ENCODE results near the gene COMMD9.

The COMMD9 gene

DNA sequence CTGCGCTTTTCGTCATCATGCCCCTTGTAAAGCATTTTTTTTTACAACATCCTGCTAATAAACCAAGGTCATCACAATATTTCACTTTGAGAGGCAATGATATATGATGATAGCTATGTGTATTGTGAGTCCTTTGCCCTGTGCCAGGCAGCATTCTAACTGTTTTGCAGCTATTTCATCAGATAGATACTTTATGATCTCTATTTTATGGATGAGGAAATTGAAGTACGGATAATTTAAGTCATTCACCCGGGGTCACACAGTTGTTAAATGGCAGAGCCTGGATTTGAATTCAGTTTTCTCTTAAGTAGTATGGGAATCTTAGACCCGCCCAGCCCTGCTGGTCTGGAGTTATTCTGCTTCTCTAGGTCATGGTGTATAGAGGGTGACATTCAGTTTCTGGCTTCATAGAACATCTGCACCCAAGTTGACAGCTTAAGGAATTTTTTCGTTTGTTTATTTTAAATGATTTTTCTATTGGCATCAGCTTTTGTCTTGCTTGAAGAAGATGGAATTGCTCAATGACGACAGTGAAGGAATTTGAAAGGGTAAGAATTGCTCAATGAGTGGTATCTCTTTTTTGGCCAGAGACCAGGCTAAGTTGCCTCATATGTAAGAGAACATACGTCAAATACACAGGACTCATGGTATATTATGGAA lies 7.8 kb upstream of the COMMD9 start:
- no peak for DNase-seq (ENCODE audit: low spot score)

DNA sequence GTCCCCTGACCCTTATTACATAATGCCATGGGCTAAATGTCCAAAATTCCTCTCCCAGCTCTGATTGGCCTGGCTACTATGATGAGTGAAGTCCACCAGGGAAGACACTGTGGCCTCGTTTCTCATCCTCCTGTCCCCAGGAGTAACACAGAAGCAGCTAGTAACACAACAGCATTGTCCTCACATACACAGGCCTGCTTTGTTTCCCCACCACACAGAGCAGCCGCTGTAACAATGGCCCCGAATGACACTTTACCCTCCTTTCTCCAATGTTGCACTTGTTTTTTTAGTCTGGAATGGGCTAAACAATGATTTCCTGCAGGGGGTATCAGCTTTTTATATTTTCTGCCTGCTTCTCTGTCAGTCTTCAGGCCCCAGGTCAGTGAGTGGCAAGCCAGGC lies 6.7 kb upstream of the COMMD9 start, which contains the start of gene PRR5L:
Gene PRR5L, plus strand, starts transcription at position 363 of the 400 bp plus-strand sequence. CDS start 104,834 bp downstream, outside the sequence.
- no peak for DNase-seq (ENCODE audit: low spot score)

DNA sequence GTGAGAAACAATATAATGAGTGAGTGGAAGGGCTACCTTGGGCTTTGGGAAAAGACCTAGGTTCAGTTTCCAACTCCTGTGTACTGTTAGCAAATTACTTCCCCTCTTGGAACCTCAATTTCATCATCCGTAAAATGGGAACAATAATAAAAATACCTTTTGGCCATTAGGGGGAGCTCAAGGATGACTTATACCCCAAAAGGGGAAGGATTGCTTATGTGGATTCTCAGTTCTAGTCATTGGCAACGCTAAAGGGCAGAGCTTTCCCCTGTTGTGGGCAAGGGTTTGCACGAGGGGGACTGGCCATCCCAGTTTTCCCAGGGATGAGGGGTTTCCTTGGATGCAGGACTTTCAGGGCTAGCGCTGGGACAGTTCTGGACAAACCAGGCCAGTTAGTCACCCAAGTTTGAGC lies 3.1 kb upstream of the COMMD9 start:
- peak; percentile 81 for DNase-seq (ENCODE audit: low spot score)

DNA sequence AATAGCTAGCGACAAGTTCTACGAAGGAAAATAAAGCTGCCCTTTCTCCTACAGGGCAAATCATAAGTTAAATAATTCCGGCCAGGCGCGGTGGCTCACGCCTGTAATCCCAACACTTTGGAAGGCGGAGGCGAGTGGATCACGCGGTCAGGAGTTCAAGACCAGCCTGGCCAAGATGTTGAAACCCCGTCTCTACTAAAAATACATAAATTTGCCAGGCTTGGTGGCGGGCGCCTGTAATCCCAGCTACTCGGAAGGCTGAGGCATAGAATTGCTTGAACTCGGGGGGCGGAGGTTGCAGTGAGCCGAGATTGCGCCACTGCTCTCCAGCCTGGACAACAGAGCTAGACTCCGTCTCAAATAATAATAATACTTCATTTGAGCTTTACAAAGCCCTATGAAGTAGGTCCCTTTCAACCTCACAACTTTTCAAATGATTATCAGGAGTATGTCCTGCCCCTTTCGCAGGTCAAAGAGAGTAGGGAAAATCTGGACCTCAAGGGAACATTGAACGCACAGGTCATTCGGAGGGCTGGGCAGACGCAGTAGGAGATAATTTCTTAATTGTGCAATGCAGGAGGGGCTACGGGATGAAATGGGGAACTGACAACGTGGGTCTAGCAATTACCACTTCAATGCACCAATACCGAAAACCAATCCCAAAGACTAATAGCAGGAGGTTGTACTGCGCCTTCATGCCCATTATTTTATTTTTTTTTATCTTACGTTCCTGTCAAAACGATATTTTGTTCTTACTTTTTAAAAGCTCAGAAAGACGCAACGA lies 590 bp downstream of the COMMD9 start:
- DNase-seq (ENCODE audit: low spot score): no peak

DNA sequence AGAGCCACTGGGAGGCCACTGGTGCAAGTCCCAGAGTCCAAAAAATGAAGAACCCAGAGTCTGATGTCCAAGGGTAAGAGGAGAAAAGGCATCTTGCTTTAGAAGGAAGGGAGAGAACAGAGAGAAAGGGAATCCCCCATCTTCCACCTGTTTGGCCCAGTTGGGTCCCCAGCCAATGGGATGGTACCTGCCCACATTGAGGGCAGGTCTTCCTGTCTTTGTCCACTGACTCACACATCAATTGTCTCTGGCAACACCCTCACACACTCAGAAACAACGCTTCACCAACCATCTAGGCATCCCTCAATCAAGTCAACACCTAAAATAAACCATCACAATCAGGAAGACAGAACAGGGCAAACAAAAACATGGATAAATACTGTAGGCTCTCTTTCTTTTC lies 6.3 kb downstream of the COMMD9 start:
- no peak for DNase-seq (ENCODE audit: low spot score)

DNA sequence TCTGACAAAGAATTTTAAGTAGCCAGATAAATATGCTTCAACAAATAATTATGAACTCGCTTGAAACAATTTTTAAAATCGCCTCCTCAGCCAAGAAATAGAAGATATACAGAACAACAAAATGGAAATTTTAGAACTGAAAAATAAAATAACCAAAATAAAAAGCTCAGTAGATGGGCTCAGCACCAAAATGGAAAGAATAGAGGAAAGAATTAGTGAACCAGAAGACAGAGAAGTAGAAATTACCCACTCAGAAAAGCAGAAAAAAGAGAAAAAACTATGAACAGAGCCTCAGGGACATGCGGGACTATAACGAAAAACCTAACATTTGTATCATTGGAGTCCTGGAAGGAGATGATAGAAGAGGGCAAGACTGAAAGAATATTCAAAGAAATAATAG lies 7.4 kb downstream of the COMMD9 start:
- no peak for DNase-seq (ENCODE audit: low spot score)

DNA sequence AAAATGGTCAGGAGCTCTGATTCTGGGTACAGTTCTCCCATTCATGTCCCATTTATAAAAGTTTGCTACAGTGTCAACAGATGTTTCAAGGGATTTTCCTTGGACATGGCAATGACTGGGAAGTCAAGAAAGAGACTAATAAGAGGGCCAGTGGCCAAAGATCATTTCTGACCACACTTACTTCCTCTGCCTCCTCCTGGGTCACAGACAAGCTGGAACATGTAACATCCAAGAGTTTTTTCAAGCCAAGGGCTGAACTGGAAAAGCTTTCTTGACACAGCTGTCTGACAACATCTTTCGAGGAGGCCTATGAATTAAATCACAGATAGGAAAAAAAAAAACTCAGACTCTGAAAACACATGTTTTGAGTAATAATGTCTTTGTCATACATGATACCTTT lies 8.7 kb downstream of the COMMD9 start:
- DNase-seq (ENCODE audit: low spot score): no peak

DNA sequence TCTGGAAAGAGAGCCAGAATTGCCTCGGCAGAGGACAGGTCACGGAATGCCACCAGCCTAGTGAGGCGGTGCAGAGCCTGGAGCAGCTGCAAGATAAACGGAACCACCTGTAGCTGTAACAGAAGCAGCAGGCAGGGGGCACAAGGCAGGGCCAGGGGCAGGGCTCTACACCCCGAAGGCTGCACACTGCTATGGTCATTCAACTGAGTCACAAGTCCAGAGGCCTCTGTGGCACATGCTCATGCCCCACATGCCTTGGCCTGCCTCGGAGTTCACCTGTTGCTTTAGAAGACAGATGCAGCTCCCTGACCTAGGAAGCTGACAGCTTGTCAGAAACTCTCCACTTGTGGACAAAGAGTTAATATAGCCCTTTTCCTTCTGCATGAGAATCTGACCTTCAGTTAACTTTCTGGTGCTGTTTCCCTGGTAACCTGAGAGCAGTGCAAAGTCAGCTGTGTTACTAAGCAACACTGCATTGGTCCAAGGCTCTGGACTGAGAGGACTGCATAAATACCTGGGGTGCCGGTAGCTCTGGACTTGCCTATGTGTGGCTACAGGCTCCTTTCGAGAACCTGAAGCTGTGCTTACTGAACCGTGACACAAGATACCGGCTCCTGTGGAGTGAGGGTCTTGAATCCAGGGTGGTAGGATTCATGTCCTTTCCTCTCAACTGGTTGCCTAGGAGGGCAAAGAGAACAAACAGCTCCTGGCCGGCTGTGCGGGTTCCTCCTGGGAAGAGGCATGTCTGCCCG lies 10.5 kb downstream of the COMMD9 start:
- DNase-seq (ENCODE audit: low spot score): no peak

DNA sequence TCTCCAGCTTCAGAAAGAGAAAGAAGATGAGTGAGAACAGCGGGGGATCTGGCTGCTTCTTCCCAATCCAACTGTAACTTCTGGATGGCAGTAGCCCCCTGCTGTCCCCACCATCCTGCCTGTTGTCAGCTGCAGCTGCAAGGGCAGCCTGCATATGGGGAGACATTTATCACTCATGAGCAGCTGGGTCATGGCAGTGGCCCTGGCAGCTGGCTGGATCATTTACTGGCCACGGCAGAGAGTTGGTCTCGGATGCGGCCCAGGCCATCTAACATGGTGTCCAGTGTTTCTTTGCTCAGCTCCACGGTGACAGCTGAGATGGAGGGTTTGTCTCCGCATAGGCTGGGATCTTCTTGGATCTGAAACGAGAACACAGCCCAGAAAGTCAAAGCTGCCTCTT lies 14.8 kb downstream of the COMMD9 start:
- DNase-seq (ENCODE audit: low spot score): no peak

DNA sequence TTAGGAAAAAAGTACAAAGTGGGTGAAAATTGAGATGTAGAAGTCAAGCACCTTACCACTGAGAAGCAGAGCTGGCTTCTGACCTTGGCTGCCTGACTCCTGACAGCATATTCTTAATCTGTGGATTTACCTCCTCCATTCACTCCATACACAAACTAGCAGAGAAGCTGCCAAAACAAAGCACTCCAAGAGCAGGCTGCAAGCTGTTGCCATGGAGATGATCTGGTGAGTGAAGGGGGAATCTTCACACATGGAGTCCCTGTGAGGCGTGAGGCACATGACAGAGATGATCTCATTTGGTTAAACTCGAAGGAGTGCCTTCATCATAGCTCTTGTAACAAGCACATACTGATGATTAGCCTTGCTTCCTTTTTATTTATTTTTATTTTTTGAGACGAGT lies 16.1 kb downstream of the COMMD9 start:
- no peak for DNase-seq (ENCODE audit: low spot score)

DNA sequence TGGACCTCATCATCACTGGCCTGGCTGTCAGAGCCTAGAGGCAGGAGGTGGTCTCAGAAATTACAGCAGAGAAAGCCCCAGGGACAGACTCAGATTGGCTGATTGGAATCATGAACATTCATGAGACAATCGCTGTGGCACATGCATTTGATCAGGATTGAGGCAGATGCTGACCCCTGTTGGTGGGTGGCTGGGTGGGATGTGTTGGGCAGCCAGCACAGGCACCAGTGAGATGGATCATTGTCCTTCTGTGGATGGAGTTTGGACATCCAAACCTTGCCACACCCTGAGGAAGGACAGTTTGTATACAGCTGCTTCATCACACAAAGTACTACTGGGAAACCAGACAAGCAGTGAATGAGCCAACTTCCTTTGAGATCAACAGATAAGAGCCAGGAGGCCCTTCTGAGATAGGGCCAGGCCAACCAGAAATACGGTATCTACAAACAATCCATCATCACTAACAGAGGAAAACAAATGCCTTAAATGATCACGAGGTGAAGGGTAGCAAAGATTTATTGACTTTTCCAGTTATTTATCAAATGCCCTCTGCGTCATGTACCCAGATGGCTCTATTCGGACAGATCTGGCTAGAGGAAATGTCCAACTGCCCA lies 17.3 kb downstream of the COMMD9 start:
- no peak for DNase-seq (ENCODE audit: low spot score)

DNA sequence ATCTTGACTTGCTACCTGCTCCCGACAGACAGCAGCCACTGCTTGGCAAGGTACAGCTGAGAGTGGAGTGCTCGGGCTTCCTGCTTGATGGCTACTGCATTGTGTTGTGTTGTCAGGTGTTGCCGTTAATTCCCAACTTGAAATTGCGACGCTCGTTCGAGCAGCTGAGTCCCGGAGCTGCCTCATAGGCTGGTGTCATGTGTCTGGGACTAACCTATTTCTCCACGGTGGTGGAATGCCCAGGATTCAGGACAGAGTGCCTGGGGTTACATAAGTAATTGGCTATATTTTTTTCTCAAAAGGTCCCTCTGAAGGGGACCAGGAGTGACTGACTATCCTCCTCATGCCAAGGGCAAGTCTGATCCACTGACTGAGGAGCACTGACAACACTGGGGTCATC lies 18.5 kb downstream of the COMMD9 start:
- DNase-seq (ENCODE audit: low spot score): no peak

DNA sequence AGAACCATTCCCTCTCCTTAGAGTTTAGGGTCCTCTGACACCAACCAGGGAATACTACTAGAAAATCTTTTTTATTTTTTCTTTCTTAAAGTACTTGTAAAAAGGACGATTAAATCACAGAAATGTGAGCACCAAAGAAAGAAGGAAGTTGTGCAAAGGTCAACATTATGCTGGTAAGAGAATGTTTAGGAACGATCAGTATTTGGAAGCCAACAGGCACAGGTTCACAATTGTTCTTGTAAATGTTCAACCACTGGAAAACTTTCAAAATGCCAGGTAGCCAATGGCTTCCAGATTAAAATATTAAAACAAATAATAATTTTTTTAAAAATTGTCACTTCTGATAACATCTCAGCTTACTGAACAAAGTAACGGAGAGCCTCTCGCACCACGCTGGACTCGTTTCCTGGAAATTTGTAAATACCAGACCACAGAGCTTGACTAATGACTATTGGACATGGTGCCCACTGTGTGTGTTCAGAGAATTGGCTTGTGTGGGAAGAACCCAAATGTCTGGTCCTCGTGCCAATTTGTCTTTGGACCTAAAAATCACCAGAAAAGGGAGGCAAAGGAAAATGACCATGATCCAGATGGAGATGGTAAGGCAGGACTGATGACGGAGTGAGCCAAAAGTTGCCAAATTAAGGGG lies 20.8 kb downstream of the COMMD9 start:
- no peak for DNase-seq (ENCODE audit: low spot score)

DNA sequence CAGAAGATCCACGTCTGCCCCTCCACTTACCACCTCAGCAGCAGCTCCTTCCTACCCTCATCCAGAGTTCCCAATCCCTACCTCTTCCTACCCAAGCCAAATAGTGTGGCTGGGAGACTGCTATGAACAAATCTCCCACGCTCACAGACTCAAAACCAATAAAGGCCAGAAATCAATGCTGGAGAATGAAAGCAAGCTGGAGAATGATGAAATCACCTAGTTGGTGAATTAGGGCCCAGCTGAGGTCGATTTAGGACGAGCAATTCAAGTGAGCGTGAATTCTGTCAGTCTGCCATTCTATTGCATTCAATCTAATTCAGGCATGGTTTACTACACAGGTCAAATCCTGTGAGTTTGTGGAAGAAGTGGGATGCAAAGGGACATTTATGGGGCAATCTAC lies 22.5 kb downstream of the COMMD9 start:
- DNase-seq (ENCODE audit: low spot score): no peak

DNA sequence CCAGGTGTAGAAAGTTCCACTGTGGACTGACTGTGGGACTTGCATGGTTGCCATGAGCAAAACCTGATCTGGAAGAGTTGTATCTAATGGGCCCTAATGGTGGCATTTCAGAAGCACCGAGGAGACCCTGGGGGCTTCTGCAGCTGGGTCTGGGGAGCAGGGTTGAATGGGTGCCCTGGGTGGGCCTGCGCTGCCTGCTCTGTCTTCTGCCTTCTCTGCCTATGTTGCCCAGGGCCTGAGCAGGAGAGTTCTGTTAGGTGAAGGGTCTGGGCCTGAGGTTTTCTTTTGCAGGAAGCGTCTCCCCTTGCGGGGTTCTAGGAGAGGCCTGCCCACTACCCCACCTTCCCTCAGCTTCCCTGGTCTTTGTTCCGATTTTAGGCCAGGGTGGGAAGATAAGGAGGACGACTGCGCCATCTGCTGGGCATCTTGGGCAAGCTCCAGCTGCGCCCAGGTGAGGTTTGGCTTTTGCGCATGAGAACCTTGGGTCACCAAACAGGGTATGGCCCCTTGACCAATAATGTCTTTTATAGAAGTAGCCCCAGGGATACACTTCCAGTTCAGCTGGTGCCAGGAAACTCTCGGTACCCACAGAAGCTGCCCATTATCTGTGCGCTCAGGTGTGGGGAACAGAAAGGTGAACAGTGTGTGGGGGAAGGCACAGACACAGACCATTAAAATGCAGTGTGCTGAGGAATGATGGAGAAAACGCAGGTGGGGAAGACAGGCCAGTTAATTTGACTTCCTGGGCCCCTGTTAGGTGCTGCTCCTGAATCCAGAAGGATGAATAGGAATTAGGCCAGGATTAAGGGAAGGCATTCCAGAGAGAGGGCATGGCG lies 23.2 kb downstream of the COMMD9 start:
- peak; percentile 46 for DNase-seq (ENCODE audit: low spot score)

DNA sequence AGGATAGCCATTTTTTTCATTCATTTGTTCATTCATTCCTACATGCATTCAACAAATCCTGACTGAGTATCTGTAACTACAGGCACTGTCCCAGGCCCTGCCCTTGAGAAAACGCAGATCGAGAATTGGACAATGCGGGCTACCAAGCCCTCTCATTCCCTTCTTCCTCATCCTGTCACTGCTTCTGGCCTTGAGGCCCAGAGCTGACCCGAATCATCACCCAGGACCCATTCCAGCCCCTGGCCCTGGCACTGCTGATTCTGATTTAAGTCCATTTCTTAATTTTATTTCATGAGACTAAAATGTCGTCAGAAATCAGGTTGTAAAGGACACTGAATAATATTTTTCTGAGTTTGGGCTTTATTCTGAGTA lies 24.3 kb downstream of the COMMD9 start:
- DNase-seq (ENCODE audit: low spot score): no peak

DNA sequence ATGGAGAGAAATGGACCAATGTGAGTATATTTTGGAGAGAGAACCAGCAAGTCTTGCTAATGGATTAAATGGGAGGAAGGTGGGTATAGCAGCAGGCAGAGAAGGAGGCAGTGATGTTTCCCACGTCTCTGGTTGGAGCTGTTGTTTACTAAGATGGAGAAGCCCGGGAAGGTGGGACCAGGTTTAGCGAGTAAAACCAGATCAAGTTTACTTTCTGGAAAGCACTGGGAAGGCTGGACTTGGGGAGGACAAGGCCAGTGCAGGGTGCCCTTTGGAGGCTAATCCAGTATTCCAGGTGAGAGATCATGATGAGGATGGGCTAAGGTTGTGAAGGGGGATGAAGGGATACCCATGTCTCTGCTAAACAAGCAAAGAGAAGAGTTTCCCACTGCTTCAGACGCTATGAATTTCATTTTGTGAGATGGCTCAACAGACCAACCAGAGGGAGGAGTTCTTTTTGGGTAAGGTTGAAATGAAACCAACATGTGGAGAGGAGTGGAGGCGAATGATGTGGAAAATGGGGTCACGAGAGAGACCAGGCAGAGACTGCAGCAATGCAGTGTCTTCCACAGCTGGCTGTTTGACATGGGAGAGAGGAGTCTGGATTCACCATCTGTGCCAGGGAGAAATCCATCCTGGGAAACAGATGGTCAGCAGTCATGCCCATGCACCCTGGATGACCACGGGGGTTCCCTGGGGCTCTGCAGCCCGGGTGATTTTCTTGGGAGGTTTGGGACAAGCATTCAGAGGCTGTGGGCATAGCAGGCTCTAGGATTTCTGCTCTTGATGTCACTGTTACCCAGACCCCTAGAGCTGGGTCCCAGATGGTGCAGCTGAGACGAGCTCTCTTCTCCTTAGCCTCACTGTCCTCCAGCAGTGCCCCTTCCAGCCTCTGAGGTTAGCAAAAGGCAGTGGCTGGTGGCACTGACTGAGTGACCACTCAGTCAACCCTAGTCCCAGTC lies 24.9 kb downstream of the COMMD9 start:
- DNase-seq (ENCODE audit: low spot score): no peak

DNA sequence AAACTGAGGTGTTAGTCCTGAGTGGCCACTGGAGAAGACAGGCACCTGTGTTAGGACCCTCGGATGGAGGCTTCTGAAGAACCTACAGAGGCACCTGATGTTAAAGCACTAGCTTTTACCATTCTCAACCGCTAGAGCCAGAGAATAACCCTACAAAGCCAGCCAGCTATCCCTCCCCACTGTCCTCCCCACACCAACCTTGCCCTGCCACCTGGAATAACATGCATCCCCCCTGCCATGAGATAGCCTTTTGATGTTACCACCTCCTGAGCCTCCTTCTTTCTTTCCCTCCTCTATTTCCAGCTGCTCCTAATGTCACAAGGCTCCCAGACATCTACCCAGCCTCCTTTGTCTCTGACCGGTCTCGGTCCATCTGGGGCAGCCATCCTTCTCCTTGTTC lies 28.1 kb downstream of the COMMD9 start:
- DNase-seq (ENCODE audit: low spot score): no peak

DNA sequence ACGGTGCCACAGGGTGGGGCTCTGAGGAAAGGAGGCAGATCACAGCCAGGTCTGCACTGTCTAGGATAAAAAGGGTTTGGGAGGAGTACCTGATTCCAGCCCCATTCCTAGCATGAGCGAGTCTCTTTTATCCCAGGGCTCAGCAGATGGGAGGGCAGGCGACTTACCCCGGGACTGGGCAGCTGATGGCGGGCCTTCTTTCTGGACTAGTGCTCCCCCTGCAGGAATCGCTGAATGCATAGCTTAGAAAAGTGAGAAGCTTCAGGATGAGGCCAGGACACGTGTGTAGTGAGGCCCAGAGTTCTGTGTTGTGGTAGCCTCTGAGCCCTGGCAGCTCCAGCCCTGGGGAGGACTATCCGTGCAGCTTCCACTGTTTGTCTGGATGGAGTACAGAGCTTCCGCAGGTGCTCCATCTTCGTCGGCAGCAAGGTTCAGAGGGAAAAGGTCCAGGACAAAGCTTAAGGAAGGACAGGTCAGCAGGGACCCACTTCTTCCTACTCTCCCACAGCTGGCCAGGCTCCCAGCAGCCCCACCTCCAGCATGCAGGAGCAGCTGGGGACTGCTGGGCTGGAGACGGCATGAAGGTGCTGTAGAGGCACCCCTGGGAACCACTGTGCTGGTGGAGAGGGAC lies 30.4 kb downstream of the COMMD9 start:
- DNase-seq (ENCODE audit: low spot score): peak; percentile 27

DNA sequence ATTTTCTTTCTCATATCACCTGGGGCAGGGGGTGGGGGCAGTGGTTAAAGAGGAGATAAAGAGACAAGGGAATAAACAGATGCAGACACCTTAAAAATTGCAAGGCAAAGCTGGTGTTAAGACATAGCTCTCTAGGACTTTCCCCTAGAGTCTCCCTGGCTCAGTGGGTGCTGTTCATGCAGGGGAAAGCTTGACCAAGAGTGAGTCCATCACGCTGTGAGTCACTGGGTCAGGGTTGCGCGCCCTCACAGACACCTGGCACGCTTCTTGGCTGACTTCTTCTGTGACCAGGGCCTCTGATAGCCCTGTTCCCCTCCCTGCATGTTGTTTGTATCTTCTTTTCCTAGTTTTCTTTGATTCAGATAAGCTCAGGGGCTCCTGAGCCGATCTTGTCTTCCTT lies 31.9 kb downstream of the COMMD9 start:
- DNase-seq (ENCODE audit: low spot score): no peak
